Measurements from ENCODE around the gene DPY19L3.

GRCh38 chr19:32367948-32368536, 37.5 kb upstream of the DPY19L3 start:
- TF ChIP-seq EZH2 (IDR thresholded peaks at IDR 0.05; ENCODE audit: borderline replicate concordance, low read length) (no peak), CTCF (conservative IDR thresholded peaks at IDR 0.05 in 1 of 2, IDR thresholded peaks at IDR 0.05 in 1 of 2; ENCODE audit: extremely low read depth in 1 of 2, insufficient read depth in 1 of 2, low read depth in 1 of 2, low read length in 2 of 2) (no peak)
